HG03025 (cell line): ENCODE measurements around the gene FAM20C.
"Not testable (repeated sequence)": the region's sequence is repeated elsewhere in the genome, so short reads cannot be mapped to it uniquely, and the experiment has no call there.

Experiments used
- ATAC-seq: cut with Tn5 transposase; IDR thresholded peaks from one replicate; pipeline ENCODE4 v1.9.1; 2021; ENCODE audit warnings: mild to moderate bottlenecking, moderate library complexity; ENCODE audit not compliant: unreplicated experiment, low FRiP score

Gene FAM20C

GRCh38 chr7:254337-255037, 62.1 kb downstream of the FAM20C start:
- no peak for ATAC-seq

DNA sequence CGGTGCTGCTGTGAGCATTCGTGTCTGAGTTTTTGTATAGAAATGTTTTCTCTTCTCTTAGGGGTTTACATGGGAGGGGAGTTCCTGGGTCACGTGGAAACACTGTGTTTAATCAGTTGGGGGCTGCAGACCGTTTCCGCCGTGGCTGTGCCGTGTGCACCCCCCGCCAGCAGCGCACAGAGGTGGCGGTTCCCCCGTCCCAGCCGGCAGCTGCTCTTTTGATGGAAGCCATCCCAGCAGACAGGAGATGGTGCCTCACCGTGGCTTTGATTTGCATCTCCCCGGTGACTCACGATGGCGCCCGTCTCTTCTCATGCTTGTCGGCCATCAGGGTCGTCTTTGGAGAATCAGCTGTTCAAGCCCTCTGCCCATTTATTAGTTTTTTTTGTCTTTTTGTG, 62.7 kb downstream of the FAM20C start:
- ATAC-seq, result no peak

DNA sequence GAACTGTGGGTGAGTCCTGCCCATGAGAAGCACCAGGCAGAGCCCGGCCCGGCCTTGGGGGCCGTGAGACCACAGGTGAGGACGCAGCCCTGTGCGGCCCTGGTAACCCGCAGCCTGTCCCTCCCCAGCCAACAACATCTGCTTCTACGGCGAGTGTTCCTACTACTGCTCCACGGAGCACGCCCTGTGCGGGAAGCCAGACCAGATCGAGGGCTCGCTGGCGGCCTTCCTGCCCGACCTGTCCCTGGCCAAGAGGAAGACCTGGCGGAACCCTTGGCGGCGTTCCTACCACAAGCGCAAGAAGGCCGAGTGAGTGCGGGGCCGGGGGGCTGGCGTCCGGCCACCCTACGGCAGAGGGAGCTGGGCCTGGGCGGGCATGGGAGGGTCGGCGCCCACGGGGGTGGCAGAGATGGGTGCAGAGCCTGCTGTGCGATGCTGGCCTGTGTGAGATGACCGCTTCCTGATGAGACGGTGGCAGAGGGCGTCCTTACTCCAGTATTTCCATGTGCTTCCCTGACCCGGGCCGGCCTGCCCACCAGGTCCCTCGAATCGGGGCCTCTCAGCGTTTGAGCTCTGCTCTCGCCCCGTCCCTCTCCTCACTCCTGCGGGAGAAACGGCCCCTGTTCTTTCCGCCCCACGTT, 63.5 kb downstream of the FAM20C start:
- no peak for ATAC-seq

DNA sequence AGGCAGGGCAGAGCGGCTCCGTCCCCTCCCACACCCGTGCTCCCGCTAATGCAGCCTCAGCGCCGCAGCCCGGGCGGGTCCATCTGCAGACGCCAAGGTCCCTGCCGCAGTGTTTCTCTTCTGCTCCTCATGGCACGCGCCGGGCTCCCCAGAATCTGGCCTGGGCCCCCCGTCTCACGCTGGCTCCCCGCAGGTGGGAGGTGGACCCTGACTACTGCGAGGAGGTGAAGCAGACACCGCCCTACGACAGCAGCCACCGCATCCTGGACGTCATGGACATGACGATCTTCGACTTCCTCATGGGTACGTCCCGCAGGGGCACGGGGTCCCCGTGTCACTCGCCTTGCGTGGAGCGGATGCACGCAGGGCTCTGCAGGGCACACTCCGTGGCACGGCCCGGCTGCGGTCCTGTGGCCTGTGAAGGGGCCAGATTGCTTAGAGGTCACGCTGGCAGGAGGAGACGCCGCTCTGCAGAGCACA, 64.1 kb downstream of the FAM20C start:
- no peak for ATAC-seq

GRCh38 chr7:256981-257646, 64.7 kb downstream of the FAM20C start:
- no peak for ATAC-seq

DNA sequence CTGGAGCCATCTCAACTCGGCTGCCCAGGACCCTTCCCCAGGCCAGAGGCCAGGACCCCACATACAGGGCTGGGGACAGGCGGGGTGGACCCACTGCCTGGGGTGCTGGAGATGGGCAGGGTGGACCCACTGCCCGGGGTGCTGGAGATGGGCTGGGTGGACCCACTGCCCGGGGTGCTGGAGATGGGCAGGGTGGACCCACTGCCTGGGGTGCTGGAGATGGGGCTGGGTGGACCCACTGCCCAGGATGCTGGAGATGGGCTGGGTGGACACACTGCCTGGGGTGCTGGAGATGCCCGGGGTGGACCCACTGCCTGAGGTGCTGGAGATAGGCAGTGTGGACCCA, 65.2 kb downstream of the FAM20C start:
- no peak for ATAC-seq

DNA sequence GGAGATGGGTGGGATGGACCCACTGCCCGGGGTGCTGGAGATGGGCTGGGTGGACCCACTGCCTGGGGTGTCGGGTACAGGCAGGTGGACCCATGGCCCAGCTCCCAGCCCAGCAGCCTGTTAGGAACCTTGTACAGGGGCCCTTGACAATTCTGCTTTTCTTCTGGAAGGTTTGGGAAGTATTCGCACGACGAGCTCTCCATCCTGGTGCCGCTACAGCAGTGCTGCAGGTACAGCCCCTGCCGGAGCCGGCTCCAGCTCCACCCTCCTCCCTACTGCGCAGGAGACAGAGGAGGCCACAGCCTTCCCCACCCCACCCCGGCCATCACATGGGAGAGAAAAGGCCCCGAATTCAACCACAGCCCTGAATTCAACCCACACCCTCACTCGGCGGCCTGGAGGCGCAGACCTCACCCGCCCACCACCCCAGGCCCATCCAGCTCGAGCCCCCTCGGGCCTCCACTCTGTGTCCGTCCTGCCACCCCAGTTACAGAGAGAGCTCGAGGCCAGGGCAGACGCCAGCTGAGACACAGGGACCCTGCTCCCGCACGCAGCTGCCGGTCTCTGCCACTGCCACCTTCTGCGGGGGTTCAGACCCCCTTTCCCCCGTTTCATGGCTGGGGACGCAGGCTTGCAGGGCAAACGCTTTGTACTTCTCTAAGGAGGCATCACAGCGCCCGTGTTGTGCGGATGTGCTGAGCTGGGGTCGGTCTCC, 66.3 kb downstream of the FAM20C start:
- no peak for ATAC-seq

DNA sequence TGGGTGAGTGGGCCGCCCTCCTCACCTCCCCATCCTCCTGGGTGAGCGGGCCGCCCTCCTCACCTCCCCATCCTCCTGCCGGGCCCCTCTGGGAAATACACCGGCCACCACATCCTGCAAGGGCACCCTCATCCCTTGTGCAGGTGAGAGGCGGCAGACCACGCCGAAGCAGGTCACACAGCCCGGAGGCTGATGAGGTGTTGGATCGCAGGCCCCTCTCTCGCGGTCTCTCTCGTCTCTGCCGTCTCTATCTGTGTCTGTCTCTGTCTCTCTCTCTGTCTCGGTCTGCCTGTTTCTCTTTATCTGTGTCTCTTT, 66.8 kb downstream of the FAM20C start:
- no peak for ATAC-seq

- no peak for ATAC-seq
These were observed 67.5 kb downstream of the FAM20C start for GRCh38 chr7:259751-260405.

DNA sequence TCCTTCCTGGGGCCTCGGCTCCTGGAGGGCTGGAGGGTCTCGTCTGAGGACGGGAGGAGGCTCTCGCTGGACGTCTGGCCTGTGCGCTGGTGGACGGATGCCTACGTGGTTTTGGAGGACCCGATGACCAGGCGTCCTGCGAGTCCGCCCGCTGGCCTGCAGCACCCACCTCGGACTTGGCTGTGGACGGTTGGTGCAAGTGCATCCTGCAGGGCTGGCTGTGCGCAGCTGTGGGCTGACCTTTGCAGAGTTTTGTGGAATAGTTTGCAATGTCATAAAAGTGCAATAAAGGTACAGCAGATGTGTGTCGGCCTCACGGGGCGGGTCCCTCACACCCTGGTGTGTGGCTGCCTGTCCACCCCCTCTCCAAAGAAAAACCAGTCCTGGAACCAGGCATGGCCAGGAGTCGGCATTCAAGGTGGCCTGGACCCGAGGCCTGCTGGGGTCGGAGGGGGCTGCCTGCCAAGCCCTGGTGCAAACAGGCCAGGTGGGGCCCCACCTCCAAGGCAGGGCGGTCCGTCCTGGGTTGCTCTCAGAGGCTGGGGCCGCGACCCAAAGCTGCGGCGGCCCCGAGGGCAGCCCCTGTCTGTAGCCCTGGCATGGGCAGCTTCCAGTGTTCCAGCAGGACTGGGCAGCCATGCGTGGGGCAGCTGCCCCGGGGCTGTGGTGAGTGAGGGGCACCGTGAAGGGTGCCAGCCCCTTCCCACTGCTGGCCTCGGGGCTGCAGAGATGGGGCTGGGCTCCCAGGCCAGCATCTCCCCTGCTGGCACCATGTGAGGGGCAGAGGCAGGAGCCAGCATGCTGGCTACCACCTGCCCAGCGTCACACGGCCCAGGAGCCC, 68.3 kb downstream of the FAM20C start:
- no peak for ATAC-seq

DNA sequence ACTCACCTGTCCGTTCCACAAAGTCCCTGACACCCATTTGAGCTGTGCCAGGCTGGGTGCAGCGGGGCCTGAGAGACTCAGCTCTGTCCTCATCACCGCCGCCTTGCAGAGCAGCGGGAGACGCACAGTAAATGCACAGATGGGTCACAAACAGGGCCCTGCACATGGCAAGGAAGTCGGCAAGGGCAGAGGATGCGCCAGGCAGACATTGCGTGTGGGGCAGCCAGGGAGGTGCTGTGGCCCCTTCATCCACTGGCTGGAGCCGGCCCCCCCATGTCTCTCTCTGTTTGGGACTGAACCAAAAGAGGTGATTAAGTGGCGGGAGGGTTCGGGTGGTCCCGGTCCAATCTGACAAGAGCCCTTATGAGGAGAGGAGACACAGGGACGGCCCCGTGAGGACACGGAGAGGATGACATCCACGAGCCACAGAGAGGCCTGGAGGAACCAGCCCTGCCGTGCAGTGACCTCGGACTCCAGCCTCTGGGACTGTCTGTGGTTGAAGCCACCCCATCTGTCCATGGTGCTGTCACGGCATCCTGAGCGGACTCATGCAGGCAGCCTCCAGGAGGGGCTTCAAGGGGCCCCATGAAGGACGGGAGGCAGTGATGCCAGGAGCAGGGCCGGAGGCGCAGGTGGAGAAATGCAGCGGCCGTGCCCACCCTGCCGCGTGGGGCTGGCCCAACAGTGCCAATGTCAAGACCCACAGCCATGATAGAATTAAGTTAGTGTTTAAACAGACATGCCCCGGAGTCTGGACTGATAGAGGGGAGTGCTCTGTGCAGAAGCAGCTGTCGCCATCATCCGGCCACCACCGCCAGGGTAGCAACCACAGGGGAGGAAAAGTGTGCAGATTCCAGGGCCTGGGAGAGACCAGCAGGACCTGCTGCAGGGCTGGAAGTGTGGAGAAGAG, 69.2 kb downstream of the FAM20C start:
- no peak for ATAC-seq

- ATAC-seq, result no peak
These were observed 69.8 kb downstream of the FAM20C start for GRCh38 chr7:262251-262572.

- ATAC-seq, result not testable (repeated sequence)
These were observed 70.4 kb downstream of the FAM20C start for GRCh38 chr7:262631-263311.

GRCh38 chr7:263483-264351, 71.3 kb downstream of the FAM20C start:
- not testable (repeated sequence) for ATAC-seq

DNA sequence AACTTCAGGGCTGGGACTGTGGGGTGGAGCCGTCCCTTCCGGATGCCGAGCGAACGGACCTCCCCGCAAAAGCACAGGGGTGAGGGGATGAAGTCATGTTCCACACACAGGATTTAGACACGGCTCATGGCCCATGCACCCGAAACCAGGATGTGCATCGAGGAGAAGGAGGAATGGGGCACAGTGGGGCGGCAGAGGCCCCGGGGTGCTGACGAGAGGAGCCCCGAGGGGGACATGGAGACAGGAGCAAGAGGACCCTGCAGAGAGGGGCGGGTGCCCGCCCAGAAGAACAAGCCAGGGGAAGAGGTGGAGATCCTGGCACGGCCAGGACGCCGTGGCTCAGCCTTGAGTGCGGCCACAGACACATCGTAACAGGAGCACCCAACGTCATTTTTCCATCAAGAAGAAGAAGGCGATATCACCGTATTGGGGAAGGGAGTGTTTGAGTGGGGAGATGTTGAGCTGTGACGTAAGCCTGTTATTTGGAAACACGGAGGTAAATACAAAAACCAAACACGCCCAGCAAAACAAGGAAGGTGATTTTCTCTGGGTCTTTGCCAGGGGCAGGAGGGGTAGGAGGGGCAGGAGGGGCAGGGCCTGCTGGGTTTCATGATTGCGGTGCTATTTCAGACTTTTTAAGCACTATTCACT, 72.3 kb downstream of the FAM20C start:
- no peak for ATAC-seq

- no peak for ATAC-seq
These were observed 73.0 kb downstream of the FAM20C start for GRCh38 chr7:265192-265997.
